NB4 (cell line): ENCODE data around the gene DNAH11.

ENCODE experiments used
- MYC ChIP-seq: IDR thresholded peaks from 2 replicates; pipeline ENCODE4 v1.6.1; 2011; ENCODE audit warnings: low read depth, low read length
- POLR2A ChIP-seq: IDR thresholded peaks from 2 replicates; pipeline ENCODE4 v1.6.1; 2011; ENCODE audit warnings: mild to moderate bottlenecking; ENCODE audit not compliant: insufficient read length; ENCODE audit errors: extremely low read depth
- TF ChIP-seq, protein P1 (sequence below): IDR thresholded peaks from one replicate; pipeline ENCODE4 v1.5.1; 2012; ENCODE audit warnings: low read depth, low read length
- TF ChIP-seq, protein P2 (sequence below): IDR thresholded peaks from 2 replicates; pipeline ENCODE4 v1.6.1; 2011; ENCODE audit warnings: low read depth, low read length

DNA sequence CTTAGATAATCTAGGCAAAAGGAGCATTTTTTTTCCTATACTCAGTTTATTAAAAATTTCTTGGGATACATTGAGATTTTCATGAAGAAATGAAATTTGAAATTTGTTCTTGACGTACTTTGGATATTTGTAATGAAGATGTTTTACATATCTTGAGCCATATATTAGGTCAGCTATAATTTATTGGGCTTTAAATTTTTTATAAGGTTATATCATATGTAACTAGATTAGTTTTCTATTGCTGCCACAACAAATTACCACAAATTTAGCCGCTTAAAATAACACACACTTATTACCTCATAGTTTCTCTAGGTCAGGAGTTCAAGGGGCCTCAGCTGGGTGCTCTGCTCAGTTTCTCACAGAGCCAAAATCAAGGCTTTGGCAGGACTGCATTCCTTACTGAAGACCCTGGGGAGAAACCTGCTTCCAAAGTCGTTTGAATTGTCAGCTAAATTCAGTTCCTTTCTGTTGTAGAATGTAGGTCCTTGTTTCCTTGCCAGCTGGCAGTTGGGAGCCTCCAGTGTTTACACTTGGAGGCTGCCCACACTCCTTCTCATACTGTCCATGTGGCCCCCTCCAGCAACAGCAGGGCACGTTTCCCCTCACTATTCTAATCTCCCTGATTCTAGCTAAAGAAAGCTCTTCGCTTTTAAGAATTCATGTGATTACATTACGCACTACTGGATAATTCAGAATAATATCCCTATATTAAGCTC lies 42.6 kb upstream of the DNAH11 start:
- TF ChIP-seq POLR2A: no peak
- TF ChIP-seq, protein P1, sequence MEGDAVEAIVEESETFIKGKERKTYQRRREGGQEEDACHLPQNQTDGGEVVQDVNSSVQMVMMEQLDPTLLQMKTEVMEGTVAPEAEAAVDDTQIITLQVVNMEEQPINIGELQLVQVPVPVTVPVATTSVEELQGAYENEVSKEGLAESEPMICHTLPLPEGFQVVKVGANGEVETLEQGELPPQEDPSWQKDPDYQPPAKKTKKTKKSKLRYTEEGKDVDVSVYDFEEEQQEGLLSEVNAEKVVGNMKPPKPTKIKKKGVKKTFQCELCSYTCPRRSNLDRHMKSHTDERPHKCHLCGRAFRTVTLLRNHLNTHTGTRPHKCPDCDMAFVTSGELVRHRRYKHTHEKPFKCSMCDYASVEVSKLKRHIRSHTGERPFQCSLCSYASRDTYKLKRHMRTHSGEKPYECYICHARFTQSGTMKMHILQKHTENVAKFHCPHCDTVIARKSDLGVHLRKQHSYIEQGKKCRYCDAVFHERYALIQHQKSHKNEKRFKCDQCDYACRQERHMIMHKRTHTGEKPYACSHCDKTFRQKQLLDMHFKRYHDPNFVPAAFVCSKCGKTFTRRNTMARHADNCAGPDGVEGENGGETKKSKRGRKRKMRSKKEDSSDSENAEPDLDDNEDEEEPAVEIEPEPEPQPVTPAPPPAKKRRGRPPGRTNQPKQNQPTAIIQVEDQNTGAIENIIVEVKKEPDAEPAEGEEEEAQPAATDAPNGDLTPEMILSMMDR: no peak
- TF ChIP-seq, protein P2, sequence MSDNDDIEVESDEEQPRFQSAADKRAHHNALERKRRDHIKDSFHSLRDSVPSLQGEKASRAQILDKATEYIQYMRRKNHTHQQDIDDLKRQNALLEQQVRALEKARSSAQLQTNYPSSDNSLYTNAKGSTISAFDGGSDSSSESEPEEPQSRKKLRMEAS: no peak
- TF ChIP-seq MYC: no peak
